Fibroblast of peridontal ligament (primary cell): ENCODE data around the gene TREX2.

ENCODE experiments used
- DNase-seq: peaks from one replicate; pipeline ENCODE4 v3.0.0-alpha.2; 2010; ENCODE audit errors: extremely low read depth

The TREX2 gene

DNA sequence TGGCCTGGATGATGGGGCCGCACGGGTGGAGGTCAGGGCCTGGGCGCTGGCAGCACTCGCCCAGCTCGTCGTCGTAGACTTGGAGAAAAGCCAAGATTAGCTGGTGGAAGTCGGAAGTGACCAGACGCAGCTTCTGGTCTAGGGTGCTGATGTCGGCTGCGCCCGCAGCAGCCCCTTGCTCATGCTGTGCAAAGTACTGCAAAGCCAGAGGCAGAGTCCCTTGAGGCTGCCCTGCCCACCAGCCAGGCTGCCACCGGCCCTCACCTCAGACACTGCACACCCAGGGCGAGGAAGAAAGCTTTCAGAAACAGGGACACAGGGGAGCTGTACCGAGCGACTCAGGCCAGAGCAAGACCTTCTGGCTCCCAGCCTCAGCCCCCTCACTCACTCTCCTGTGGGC lies 9.7 kb upstream of the TREX2 start:
- no peak for DNase-seq

DNA sequence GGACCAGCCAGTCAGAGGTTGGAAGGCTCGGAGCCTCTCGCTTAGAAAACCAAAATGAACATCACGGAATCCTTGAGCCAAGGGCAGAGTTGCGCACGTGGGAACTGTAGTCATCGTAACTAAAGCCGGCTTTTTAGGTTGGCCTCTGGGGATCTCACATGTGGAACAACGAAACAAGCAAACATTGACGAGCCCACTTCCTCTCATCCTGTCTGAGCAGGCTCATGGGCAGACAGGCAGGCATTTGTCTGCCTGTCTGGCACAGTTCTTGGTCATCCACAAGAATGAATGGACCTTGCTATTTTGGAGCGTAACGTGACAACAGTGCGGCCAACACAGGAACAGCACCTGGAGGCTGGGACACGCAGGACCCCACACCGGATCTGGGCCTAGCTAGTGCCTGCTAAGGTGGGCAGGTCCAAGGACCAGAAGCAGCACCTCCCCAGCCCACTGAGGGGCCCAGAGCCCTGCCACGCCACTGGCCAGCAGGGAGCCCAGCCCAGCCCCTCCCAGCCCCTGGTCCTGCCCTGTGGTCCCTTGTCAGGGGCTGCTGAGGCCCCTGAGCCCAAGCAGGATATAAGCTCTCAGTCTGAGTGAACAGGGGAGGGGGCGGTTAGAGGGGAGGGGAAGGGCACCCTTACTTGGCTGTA lies 9.2 kb upstream of the TREX2 start:
- no peak for DNase-seq

- no peak for DNase-seq
Observed at GRCh38 chrX:153450949-153451277, 5.1 kb upstream of the TREX2 start.

GRCh38 chrX:153450114-153450948 lies 4.5 kb upstream of the TREX2 start:
- DNase-seq = no peak

GRCh38 chrX:153449368-153450113 lies 3.7 kb upstream of the TREX2 start:
- DNase-seq = no peak

DNA sequence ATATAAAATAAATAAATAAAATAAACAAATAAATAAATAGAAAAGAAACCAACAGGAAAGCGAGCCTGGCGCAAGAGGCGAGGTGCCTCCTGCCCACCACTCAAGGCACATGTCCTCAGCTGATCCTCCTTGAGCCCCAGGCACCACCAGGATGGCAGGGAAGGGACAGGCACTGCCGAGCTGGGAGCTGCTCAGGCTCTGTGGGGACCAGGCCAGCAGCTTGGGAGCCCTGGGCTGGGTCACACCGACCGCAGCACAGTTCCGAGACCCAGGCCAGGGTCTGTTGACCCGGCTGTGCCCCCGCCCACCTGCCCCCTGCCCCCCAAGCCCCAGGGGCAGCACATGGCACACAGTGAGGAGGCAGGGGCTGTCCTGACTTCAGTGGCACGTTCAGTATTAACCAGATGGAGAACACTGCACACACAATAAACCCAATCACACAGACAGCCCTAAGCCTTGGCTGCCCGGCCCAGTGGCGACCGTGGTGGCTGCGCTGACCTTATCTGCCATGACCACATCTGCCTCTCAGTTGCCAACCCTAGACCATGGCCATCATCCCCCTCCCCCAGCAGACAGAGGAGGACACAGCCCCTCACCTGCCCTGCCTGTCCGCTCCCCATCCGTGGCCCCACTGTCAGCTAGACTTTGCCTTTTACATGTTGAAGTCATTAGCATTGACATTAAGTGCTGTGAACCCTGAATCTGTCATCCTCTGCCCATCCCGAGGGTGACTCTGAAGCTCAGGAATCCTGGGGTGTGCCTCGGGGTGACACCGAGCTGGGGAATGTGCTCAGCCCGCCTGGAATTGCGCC lies 2.9 kb upstream of the TREX2 start:
- DNase-seq = no peak

GRCh38 chrX:153447581-153447960 lies 1.7 kb upstream of the TREX2 start:
- DNase-seq = no peak

DNA sequence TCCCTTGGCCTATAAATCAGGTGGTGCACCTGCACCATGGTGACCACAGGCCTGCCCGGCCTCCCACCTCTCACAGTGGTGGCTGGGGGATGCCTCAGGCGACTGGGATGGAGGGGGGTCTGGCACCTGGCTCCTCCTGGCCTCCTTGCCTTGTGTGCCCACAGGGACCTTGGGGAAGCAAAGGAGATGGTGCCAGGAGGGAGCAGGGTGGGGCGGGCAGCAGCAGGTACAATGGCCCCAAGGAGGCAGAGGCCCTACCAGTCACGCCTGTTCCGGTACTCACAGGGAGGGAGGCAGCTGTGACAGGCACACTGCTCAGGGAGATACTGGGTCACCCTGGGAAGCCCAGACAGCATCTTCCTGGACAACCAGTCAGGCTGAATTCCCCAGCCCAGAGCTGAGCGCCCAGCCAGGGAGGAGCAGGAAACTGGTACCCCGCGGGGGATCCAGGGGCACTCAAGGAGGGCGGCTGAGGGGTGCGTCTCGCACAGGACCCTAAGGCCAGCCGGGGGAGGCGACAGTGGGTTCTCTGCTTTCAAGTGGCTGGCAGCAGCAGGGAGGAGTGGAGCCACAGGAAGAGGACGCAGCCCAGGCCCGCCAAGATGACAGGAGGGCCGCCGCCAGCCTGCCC lies 1.2 kb upstream of the TREX2 start:
- DNase-seq = no peak

GRCh38 chrX:153446636-153446936 lies 730 bp upstream of the TREX2 start:
- no peak for DNase-seq

DNA sequence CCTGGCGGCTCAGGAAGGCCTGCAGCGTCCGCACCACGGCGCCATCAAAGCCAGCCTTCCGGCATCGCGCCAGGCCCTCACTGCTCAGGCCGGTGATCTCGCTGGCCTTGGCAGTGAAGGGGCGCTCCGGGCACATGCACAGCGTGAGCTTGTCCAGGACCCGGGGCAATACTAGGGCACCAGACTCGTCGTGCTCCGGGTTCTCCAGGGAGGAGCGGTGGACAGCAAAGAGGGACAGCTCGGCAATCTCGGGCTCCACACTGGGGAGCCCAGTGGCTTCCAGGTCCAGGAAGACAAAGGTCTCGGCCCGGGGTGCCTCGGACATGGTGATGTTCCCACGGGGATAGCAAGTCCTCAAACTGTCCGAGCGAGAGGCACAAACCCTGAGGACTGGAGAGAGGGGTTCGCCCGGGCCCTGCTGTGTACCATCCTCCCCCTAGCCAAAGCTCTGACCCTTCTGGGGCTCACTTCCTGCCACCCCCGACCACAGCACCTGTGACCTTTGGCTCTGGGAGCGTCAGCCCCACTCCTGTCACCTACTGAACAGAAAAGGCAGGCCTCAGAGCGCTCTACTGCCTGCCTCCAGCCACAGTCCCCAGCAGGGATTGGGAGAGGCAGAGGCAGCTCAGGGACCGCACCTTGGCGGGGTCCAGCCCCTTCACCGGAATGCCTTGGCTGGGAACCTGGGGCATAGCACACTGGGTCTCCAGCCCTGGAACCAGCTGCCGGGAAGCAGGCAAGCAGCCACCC lies 575 bp downstream of the TREX2 start:
- no peak for DNase-seq

DNA sequence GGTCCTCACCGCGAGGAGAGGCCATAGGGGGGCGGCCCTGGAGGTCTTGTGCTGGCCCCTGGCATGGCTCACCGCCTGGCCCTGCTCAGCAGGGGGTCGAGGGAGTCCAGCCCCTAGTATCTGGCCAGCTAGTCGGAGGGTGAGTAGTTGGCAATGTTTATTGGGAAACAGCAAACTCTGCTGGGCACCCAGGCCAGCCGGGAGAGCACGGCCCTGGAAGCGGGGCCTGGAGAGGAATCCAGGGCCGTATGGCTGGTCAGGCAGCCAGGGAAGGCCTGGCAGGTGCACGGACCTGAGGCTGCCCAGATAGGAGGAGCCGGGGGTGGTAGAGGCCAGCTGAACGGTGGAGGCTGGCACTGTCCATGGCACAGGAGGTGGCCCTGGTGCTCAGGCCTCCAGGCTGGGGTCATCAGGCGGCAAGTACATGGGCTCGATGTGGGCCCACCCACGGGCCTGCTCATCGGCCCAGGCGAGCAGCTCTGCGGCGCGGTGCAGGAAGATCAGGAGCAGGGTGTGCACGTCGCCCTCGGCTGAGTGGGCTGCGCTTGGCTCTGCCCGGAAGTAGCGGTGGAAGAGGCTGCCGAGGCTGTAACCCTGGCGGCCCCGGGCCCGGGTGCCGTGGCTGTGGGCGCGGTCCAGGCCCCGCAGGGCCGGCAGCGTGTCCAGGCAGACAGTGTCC lies 1.4 kb downstream of the TREX2 start:
- no peak for DNase-seq

DNA sequence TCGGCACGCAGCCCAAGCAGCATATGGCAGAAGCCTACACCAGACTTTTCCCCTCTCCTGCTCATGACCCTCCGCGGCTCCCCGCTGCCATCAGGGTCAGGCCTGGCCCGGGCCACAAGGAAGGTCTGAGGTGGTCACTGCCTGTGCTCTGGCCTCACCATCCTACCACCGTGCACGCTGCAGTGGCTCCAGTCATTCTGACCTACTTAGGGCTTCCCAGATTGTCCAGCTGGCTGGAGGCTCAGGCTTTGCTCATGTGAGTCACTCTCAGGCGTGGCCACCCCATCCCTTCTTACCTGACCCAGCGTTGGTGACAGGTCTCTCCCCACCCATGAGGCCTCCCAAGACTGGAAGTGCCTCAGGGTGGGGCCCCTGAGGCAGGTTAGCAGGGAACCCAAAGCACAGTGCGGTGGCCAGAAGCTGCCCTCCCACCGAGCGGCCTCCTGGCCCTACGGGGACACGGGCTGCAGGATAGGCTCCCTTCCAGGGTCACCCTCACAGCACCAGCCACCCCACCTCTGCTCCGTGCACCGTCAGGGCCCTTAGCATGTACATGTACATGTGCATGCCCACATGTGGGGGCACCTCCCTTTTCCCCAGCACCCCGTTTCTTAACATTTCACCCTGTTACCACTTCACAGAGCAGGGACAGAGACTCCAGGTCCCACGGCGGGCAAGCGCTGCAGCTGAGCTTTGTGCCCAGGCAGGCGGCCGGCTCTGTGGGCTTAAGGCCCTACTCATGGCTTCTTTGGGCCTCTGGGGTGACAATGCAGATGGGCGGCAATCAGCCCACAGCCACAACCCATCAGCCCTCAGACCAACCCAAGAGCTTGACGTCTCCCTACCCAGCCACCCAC lies 2.2 kb downstream of the TREX2 start:
- no peak for DNase-seq

DNA sequence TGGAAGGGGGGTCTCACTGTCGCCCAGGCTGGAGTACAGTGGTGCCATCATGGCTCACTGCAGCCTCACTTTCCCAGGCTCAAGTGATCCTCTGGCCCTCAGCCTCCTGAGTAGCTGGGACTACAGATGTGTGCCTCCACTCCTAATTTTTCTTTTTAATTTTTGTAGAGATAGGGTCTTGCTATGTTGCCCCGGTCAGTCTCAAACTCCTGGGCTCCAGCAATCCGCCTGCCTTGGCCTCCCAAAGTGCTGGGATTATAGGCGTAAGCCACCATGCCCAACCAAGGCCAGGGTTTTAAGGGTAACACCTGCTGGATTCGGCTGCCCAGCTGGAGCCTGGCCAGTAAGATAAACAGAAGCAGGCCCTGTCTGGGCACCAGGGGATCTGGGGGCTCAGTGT lies 3.4 kb downstream of the TREX2 start:
- DNase-seq = no peak

DNA sequence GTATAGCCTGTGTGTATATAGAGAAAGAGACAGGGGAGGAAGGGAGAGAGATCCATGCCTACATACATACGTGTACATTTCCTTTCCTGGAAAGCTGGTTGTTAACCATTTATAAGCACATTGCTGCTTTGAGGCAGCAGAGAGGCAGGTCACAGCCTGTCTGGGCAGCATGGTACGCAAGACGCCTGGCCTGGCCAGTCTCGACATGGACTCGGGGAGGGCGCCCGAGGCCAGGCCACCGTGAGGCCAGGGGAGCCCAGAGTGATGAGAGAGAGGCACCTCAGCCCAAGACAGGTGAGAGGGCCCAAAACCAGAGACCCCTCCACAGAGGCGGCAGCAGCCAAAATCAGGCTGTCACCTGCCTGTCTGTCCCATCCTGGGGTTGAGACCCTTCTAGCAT lies 3.9 kb downstream of the TREX2 start:
- DNase-seq = no peak

DNA sequence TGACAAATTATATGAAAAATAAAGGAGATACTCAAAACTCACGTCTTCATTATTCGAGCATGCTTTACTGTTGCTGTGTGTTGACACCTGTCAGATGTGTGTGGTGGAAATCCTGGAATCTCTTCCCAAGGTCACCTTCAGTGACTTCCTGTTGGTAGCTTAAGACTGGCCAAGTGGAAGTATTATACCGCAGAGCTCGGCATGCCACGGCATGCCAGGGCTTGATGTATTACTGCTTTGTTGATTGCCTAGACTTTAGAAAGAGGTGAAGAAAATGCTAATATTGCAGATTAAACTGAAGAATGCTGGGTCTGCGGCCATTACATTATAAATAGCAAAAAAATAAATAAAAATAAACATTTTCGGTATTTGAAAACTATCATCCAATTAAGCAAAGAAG lies 4.6 kb downstream of the TREX2 start:
- DNase-seq = no peak

DNA sequence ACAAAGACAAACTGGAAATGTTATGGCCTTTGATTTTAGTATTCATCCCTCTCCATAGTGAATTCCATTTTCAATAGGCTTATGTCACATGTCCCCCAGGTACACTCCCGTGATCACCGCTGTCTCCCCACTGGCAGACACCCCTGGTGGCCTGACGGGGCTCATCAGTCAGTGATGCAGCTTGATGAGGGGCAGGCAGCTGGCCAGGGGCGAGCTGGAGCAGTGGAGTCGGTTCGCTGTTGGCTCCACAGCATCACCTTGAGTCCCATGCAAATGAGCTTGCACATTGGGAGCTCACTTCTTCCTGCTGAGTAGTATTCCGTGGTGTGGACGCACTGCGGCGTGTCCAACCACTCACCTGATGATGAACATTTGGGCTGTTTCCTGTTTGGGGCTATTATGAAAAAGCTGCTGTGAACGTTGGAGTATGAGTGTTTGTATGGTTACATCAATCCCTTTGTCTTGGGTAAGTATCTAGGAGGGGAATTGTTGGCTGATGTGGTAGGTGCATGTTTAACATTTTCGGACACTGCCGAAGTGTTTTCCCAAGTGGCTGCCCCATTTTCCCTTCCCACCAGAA lies 5.2 kb downstream of the TREX2 start:
- DNase-seq = no peak

- DNase-seq = no peak
Observed at GRCh38 chrX:153439977-153440376, 5.9 kb downstream of the TREX2 start.

DNA sequence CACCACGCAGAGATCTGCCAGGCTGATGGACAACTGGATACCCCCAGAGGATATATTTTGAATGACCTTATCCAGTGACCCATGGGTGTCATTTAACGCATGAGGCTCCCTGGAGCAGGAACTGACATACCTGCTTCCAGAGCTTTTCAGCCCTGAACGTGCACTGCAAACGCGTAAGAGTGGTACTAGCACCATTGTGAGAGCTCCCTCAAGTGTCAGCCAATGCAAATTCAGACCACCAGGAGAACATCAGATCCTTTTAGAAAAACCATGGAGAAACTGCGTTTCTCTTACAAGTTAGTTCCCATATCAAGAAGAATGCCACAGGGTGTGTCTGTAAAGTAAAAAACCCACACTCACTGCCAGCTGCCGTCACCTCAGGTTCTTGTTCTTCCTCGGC lies 7.3 kb downstream of the TREX2 start:
- peak; percentile 48 for DNase-seq

- DNase-seq = no peak
Observed at GRCh38 chrX:153435845-153436244, 10.0 kb downstream of the TREX2 start.
